ENCODE measurements around the gene MOAP1.
"Not testable (repeated sequence)": the region's sequence is repeated elsewhere in the genome, so short reads cannot be mapped to it uniquely, and the experiment has no call there.

Gene MOAP1

GRCh38 chr14:93184391-93185348 is at the start of gene MOAP1, which contains the start of gene LYSET:
Gene MOAP1, minus strand, starts transcription at chr14:93184897. Its CDS starts 655 bp downstream, at chr14:93184242.
Gene LYSET, plus strand, starts transcription at chr14:93185317. Its CDS starts 89 bp downstream, at chr14:93185406.
- peak; percentile 87 for DNase-seq

GRCh38 chr14:93233078-93233477 is 48.4 kb upstream of the MOAP1 start:
- DNase-seq: not testable (repeated sequence)

- no peak for DNase-seq
Measured at GRCh38 chr14:93232159-93232558, 47.5 kb upstream of the MOAP1 start.

GRCh38 chr14:93231129-93231979 is 46.7 kb upstream of the MOAP1 start:
- DNase-seq: peak; percentile 59

GRCh38 chr14:93230539-93230938 is 45.8 kb upstream of the MOAP1 start:
- DNase-seq: no peak

GRCh38 chr14:93228550-93228949 is 43.9 kb upstream of the MOAP1 start:
- DNase-seq: no peak

- no peak for DNase-seq
Measured at GRCh38 chr14:93223565-93223964, 38.9 kb upstream of the MOAP1 start.

- no peak for DNase-seq
Measured at GRCh38 chr14:93220509-93220908, 35.8 kb upstream of the MOAP1 start.

GRCh38 chr14:93219103-93219726 is 34.5 kb upstream of the MOAP1 start:
- peak; percentile 47 for DNase-seq

- no peak for DNase-seq
Measured at GRCh38 chr14:93214598-93214997, 29.9 kb upstream of the MOAP1 start.

GRCh38 chr14:93212432-93212831 is 27.7 kb upstream of the MOAP1 start:
- DNase-seq: no peak

GRCh38 chr14:93207468-93208308 is 23.0 kb upstream of the MOAP1 start:
- peak; percentile 76 for DNase-seq

- DNase-seq: peak; percentile 98
Measured at GRCh38 chr14:93206793-93207467, 22.2 kb upstream of the MOAP1 start, which contains the start of the genes GON7 and UBR7. Gene GON7, minus strand, starts transcription at chr14:93207065. Its CDS starts 28 bp downstream, at chr14:93207037. Gene UBR7, plus strand, starts transcription at chr14:93207256. Its CDS starts 36 bp downstream, at chr14:93207292.

- no peak for DNase-seq
Measured at GRCh38 chr14:93201155-93201704, 16.5 kb upstream of the MOAP1 start.

- DNase-seq: no peak
Measured at GRCh38 chr14:93200553-93200952, 15.9 kb upstream of the MOAP1 start.

GRCh38 chr14:93199031-93199430 is 14.3 kb upstream of the MOAP1 start:
- DNase-seq: no peak

- DNase-seq: no peak
Measured at GRCh38 chr14:93195316-93195999, 10.8 kb upstream of the MOAP1 start.

- no peak for DNase-seq
Measured at GRCh38 chr14:93186956-93187355, 2.3 kb upstream of the MOAP1 start.

- DNase-seq: no peak
Measured at GRCh38 chr14:93186466-93186865, 1.8 kb upstream of the MOAP1 start.

GRCh38 chr14:93185349-93185720 is 638 bp upstream of the MOAP1 start:
- DNase-seq: no peak
